ENCODE measurements around the gene SMAD1. TPM values are rescaled to one million over a fixed set of nuclear protein-coding genes. Genes with fewer than 3 reads are reported as not detected.
"Not testable (repeated sequence)": the region's sequence is repeated elsewhere in the genome, so short reads cannot be mapped to it uniquely, and the experiment has no call there.

SMAD1 gene
- total RNA-seq, 1 experiment from 2014 or later, result 23.0 TPM

GRCh38 chr4:145587088-145587754 is 105.6 kb downstream of the SMAD1 start:
- Histone ChIP-seq H3K9ac (ENCODE audit: low read length) (no peak overlapping the region), H3K27me3 (ENCODE audit: insufficient read depth, low read length) (no peaks in the 10 kb centered on the region), H3K36me3 (ENCODE audit: control insufficient read depth in 1 of 2, insufficient read depth in 2 of 2, low read length in 2 of 2) (no peaks in the 10 kb centered on the region), H3K9me2 (ENCODE audit: insufficient read depth) (no peaks in the 10 kb centered on the region), H3K4me2 (ENCODE audit: low read length) (no peak overlapping the region), H3K79me2 (ENCODE audit: insufficient read depth, low read length) (no peaks in the 10 kb centered on the region), H3K9me3 (ENCODE audit: control insufficient read depth in 1 of 2, insufficient read depth in 1 of 2, low read depth in 1 of 2, low read length in 2 of 2) (no peaks in the 10 kb centered on the region), H3K4me3 (replicated peaks in 1 of 2; ENCODE audit: low read depth in 1 of 2, low read length in 2 of 2) (no peak overlapping the region), H2AFZ (ENCODE audit: low read depth, low read length, poor library complexity, severe bottlenecking) (no peak overlapping the region), H4K20me1 (ENCODE audit: insufficient read depth) (no peaks in the 10 kb centered on the region), H3K4me1 (ENCODE audit: control insufficient read depth in 1 of 2, insufficient read depth in 2 of 2, low read length in 2 of 2) (no peaks in the 10 kb centered on the region), H3K27ac (ENCODE audit: low read depth, low read length) (no peak overlapping the region)
- no TSS peak for BruUV-seq (replicated peaks)
- CTCF ChIA-PET, result no interaction called here
- TF ChIP-seq RAD21 (IDR thresholded peaks at IDR 0.05; ENCODE audit: low read depth) (no peak), ZFX (IDR thresholded peaks at IDR 0.05) (no peak), CBX3 (IDR thresholded peaks at IDR 0.05; ENCODE audit: low read depth) (no peak), TCF7L2 (IDR thresholded peaks at IDR 0.05; ENCODE audit: borderline replicate concordance, extremely low read depth, insufficient read depth, insufficient read length) (no peak)
- intact Hi-C loops (cut with micrococcal nuclease), result no loop called here
- DNase-seq (ENCODE audit: low read depth, low spot score), result no peak
- ATAC-seq, result no peak
- RAD21 ChIA-PET (ENCODE audit: low non-redundant PET in 1 of 2, low total read pairs in 2 of 2, uncharacterized antibody in 2 of 2, unreplicated experiment in 2 of 2), result no interaction called here
- POLR2A ChIA-PET, result no interaction called here

DNA sequence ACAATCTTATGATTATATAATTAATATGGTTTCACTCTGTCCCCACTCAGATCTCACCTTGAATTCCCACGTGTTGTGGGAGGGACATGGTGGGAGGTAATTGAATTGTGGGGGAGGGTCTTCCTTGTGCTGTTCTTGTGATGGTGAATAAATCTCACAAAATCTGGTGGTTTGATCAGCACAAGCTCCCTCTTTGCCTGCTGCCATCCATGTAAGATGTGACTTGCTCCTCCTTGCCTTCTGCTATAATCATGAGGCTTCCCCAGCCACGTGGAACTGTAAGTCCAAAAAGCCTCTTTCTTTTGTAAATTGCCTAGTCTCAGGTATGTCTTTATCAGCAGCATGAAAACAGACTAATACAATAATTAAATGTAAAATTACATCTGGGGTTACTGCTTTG is 107.7 kb downstream of the SMAD1 start:
- H3K4me2 ChIP-seq (ENCODE audit: low read length); H3K27ac ChIP-seq (ENCODE audit: low read depth, low read length); H2AFZ ChIP-seq (ENCODE audit: low read depth, low read length, poor library complexity, severe bottlenecking); H3K9ac ChIP-seq (ENCODE audit: low read length); H3K27me3 ChIP-seq (ENCODE audit: insufficient read depth, low read length); BruUV-seq (replicated peaks); H3K9me3 ChIP-seq (ENCODE audit: control insufficient read depth in 1 of 2, insufficient read depth in 1 of 2, low read depth in 1 of 2, low read length in 2 of 2); H3K9me2 ChIP-seq (ENCODE audit: insufficient read depth); RAD21 ChIA-PET (ENCODE audit: low non-redundant PET in 1 of 2, low total read pairs in 2 of 2, uncharacterized antibody in 2 of 2, unreplicated experiment in 2 of 2); H3K79me2 ChIP-seq (ENCODE audit: insufficient read depth, low read length); POLR2A ChIA-PET; H3K36me3 ChIP-seq (ENCODE audit: control insufficient read depth in 1 of 2, insufficient read depth in 2 of 2, low read length in 2 of 2); intact Hi-C loops (cut with micrococcal nuclease); ATAC-seq; H3K4me3 ChIP-seq (replicated peaks in 1 of 2; ENCODE audit: low read depth in 1 of 2, low read length in 2 of 2); H4K20me1 ChIP-seq (ENCODE audit: insufficient read depth); CTCF ChIA-PET; H3K4me1 ChIP-seq (ENCODE audit: control insufficient read depth in 1 of 2, insufficient read depth in 2 of 2, low read length in 2 of 2); DNase-seq (ENCODE audit: low read depth, low spot score): not testable (repeated sequence)

All from HCT116 (cell line).